RKO (cell line): Measurements from ENCODE around the gene SLFN5.
"Not testable (repeated sequence)": the region's sequence is repeated elsewhere in the genome, so short reads cannot be mapped to it uniquely, and the experiment has no call there.

ENCODE experiments used
- DNase-seq: peaks from one replicate; pipeline ENCODE4 v3.0.0-alpha.2; 2016; ENCODE audit warnings: low spot score

Gene SLFN5

DNA sequence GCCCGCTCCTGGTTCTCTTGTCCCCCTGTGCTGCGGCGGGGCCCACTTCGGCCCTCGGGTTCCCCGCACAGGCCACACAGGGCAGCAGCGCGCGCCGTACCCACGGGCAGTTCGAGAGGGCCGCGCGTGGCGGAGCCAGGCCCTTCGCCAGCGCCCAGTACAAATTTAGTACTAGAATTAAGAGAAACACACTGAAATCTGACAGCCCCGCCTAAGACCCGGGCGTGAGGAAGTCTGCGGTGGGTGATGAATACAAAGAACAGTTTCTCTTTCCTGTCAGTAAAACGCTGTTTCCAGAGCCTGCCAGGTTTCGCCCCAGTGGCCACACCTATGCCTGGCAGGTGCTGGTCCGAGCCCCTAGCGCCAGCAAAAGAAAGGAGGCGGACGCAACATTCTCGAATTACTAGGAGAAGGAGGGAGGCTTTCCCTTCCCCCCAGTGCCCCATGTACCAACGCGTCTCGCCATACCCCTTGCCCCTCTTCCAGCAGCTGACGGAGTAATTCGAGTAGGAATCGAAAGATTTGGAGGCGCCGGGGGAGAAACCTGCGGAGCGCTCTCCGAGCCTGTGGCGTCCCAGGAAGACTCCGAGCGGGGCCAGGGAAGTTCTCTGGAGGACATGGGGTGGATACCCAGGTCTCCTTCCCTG, 591 bp upstream of the SLFN5 start:
- DNase-seq: peak; percentile 84

DNA sequence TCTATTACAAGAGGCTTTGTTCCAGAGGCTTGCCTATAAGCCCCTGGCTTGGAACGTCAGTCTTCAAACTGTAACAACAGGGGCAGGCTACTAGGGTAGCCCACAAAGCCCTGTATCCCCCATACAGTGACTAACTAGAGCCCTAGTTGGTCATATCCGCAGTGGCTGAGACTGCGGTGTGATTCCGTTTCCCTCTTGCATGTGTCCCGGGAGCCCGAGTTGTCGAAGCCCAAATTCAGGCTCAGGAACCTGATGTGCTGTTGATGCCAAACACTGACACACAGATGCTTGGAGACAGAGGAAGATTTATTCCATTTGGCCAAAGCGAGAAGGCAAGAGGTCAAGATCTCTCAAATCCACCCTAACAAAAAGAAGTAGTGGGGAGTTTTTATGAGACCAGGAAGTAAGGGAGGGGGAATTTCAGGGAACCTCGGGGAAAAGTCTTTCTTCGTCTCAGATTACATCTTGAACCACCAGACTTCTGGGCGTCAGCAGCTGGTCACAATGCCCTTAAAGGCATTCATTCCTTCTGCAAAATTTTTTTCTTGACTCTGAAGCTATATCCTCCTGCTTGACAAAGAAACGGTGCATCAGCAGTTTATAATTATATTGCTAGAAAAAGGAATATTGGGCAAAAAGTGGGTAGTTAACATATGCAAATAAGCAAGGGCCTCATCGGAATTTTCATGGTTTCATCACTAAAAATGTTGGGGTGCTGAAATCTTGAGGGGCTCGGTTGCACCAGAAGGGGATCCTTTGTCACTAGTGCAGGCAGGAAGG, 879 bp downstream of the SLFN5 start:
- peak; percentile 88 for DNase-seq

DNA sequence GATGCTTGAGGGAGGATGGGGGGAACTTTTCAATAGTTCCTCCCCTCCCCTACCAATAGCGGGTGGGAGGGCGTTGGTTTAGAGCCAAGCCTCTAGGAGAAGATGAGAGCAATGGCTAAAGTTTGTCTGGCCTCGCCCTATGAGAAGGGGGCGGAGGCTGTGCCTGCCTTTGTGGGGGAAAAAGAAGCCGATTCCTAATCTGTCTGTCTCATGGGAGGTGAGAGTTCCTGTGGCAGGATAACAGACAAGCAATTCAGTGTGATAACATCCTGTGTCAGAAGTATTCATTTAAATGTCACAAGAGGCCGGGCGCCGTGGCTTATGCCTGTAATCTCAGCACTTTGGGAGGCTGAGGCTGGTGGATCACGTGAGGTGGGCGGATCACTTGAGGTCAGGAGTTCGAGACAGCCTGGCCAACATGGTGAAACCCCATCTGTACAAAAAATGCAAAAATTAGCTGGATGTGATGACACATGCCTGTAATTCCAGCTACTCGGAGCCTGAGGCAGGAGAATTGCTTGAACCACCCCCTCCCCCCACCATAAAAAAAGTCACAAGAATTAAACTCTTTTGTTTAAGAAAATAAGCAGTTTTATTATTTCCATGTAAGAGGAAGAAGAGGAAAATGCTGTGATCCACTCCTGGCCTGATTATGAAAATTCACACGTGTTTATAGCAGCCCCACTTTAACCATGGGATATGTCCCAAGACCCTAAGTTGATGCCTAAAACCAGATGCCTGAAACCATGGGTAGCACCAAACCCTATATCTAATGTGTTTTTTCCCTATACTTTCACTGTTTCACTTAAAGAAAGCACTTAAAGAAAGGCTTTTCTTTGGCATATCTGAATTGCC, 1.7 kb downstream of the SLFN5 start:
- DNase-seq: peak; percentile 98

DNA sequence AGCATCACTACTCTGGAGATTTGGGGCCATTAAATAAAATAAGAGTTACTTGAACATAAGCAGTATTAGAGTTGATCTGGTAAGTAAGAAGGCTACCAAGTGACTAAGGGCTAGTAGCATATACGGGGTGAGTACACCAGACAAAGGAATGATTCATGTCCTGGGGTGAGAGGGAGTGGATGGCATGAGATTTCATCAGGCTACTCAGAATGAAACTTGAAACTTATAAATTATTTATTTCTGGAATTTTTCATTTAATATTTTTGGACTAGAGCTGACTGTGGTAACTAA, 2.3 kb downstream of the SLFN5 start:
- DNase-seq: peak; percentile 96

DNA sequence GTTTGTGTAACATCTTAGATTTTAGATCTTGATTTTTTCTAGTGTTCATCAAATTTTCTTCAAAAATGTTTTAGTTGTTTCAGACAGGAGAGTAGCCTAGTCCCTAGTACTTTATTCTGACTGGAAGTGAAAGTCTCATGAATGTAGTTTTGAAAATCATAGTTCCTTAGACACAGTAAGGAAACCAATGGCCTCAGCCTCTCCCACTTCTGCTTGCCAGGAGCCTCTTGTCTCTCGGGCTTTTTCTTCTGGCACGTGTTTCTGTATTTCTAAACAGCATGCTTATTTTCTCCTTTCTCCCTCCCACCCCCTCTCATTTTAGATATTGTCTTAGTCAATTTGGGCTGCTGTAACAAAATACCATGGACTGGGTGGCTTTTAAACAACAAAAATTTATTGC, 9.8 kb downstream of the SLFN5 start:
- no peak for DNase-seq

DNA sequence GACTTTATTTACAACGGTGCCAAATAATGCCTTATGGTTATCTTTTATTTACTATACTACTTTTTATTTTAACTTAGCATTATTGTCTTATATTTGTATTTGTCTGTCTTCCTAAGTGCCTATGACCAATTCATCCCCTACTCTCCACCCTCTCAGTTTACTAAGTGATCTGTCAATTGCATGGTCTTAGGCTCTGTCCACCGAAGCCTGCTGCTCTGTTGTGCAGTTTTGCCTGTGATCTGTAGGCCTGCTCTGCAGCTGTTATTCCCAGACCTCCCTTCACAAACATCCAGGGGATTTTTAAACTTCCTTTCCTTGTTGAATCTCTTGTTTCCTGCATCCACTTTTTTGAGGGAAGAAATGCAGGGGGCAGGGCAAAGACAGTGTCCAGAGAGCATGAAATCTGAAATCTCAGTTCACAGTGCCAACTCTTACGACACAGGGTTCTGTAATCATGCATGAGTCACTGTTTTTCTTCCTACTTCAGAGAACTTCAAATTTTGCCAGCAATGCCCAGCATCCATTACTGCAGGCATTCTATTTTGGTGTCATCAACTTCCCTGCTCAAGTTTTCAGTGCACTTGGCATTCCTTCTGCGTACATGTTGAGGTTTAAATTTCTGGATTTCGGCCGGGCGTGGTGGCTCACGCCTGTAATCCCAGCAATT, 11.4 kb downstream of the SLFN5 start:
- DNase-seq: peak; percentile 75

DNA sequence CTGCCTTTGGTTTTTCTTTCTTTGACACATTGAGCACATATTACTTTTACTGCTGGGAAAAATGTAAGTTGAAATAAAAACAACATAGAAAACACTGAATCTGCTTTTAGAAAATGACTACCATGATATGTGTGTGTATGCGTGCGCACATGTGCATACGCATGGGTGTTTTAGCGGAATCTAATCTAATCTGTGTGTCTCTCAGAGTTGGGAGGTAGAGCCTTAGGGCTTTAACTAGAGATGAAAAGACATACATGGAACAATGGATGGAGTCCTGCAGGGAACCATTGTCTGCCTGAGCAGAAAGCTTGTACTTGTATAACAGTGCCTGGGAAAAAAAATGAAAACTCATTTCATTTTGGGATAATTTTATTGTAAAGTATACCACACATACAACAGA, 12.4 kb downstream of the SLFN5 start:
- DNase-seq: no peak

DNA sequence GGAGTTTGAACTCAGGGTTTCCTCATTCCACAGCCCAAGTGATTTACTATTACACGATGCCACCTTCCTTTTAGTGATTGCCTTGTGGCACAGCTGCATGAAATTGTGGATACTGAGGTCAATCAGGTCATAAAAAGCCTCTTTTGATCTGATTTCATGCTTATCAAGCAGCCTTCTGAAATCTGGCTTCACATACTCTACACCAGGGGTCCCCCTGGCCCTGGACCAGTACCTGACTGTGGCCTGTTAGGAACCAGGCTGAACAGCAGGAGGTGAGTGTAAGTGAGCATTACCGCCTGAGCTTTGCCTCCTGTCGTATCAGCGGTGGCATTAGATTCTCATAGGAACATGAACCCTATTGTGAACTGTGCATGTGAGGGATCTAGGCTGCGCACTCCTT, 13.8 kb downstream of the SLFN5 start:
- DNase-seq: no peak

DNA sequence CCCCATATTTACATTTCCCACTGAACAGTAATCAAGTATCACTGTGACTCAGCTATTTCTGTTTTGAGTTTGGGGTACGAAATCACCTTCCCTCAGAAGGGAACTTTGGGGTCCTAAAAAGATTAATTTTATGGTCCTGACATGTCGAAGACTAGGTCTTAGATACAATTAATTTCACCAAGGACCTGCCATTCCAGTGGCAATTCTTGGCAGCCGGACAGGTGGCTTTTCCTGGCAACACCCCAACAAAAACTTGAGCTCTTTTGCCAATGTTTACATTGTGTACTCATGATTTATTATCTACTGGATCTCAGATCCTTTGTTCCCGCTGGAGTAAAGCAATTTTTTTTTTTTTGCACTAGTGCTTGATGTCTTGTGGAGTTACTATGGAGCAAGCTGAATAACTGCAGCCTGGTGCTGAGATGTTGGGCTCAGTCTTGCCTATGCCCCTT, 14.4 kb downstream of the SLFN5 start:
- DNase-seq: no peak

DNA sequence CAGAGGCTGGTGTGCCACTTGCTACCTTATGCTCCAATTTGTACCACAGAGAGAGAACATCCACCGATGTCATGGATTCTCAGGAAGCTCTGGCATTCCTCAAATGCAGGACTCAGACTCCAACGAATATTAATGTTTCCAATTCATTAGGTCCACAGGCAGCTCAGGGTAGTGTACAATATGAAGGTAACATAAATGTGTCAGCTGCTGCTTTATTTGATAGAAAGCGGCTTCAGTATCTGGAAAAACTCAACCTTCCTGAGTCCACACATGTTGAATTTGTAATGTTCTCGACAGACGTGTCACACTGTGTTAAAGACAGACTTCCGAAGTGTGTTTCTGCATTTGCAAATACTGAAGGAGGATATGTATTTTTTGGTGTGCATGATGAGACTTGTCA, 16.1 kb downstream of the SLFN5 start:
- DNase-seq: no peak

DNA sequence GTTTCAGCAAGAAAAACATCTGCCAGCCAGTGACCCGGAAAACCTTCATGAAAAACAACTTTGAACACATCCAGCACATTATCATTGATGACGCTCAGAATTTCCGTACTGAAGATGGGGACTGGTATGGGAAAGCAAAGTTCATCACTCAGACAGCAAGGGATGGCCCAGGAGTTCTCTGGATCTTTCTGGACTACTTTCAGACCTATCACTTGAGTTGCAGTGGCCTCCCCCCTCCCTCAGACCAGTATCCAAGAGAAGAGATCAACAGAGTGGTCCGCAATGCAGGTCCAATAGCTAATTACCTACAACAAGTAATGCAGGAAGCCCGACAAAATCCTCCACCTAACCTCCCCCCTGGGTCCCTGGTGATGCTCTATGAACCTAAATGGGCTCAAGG, 22.2 kb downstream of the SLFN5 start:
- no peak for DNase-seq

DNA sequence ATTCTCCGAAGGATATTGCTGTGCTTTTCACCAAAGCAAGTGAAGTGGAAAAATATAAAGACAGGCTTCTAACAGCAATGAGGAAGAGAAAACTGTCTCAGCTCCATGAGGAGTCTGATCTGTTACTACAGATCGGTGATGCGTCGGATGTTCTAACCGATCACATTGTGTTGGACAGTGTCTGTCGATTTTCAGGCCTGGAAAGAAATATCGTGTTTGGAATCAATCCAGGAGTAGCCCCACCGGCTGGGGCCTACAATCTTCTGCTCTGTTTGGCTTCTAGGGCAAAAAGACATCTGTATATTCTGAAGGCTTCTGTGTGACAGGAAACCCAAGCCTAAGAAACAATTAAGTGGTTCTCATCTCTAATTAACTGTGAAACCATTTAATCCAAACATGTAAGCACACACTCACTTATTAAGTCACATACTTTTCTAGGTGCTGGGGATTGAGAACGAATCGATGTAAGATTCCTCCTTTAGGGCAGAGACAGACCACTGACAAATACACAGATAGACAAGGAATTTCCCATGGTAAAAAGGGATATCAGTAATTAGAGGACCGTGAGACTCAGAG, 22.8 kb downstream of the SLFN5 start:
- no peak for DNase-seq

DNA sequence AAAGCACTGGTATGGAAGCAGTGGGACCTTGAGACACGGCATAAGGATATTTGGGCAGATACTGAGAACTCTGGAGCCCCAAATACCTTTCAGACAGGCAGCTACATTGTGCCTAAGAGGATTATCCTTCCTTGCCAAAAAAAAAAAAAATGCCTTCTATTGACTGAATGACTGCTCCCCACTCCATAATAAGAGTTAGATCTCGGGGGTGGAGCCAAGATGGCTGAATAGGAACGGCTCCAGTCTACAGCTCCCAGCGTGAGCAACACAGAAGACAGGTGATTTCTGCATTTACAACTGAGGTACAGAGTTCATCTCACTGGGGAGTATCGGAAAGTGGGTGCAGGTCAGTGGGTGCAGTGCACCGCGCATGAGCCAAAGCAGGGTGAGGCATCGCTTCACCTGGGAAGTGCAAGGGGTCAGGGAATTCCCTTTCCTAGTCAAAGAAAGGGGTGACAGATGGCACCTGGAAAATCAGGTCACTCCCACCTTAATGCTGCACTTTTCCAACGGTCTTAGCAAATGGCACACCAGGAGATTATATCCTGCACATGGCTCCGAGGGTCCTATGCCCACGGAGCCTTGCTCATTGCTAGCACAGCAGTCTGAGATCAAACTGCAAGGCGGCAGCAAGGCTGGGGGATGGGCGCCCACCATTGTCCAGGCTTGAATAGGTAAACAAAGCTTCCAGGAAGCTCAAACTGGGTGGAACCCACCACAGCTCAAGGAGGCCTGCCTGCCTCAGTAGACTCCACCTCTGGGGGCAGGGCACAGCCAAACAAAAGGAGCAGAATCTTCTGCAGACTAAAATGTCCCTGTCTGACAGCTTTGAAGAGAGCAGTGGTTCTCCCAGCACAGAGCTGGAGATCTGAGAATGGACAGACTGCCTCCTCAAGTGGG, 31.5 kb downstream of the SLFN5 start:
- DNase-seq: not testable (repeated sequence)

DNA sequence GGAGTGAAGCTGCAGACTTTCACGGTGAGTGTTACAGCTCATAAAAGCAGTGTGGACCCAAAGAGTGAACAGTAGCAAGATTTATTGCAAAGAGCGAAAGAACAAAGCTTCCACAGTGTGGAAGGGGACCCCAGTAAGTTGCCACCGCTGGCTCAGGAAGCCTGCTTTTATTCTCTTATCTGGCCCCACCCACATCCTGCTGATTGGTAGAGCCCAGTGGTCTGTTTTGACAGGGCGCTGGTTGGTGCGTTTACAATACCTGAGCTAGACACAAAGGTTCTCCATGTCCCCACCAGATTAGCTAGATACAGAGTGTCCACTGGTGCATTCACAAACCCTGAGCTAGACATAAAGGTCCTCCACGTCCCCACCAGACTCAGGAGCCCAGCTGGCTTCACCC, 35.6 kb downstream of the SLFN5 start:
- DNase-seq: not testable (repeated sequence)

DNA sequence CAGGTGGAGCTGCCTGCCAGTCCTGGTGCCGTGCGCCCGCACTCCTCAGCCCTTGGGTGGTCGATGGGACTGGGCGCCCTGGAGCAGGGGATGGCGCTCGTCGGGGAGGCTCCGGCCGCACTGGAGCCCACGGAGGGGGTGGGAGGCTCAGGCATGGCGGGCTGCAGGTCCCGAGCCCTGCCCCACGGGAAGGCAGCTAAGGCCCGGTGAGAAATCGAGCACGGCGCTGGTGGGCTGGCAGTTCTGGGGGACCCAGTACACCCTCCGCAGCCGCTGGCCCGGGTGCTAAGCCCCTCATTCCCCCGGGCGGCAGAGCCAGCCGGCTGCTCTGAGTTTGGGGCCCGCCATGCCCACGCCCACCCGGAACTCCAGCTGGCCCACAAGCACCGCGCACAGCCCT, 36.0 kb downstream of the SLFN5 start:
- not testable (repeated sequence) for DNase-seq

DNA sequence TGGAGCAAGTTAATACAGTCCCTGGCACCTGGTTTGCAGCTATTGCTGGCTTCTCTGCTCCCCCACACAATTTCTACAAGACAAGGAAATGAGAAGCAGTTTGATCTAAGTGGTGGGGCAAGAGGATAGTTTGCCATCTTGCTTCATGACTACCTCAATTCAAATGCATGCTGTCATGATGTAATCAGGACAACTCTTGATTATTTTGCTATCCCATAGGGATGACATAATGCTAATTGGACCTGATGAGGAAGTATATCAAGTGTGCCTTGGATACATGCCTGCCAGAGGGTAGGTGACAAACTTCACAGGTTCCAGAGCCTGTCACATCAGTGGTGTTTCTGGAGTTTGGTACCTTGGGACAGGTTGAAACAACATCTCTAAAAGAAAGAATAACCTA, 40.9 kb downstream of the SLFN5 start:
- DNase-seq: no peak

DNA sequence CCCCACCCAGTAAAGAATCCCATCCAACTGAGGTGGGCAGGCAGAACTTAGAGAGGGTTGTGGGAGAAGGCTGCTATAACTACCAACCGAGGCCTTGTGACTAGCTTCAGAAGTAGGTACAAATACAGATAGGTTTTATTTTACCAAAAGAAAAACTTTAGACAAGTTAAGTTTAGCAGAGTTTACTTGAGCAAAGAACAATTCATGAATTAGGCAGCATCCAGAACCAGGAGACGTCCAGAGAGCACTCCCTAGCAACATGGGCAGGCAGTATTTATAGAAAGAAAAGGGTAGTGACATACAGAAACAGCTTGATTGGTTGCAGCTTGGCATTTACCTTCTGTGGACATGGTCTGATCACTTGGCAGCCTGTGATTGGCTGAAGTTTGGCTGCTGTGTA, 42.1 kb downstream of the SLFN5 start:
- no peak for DNase-seq

DNA sequence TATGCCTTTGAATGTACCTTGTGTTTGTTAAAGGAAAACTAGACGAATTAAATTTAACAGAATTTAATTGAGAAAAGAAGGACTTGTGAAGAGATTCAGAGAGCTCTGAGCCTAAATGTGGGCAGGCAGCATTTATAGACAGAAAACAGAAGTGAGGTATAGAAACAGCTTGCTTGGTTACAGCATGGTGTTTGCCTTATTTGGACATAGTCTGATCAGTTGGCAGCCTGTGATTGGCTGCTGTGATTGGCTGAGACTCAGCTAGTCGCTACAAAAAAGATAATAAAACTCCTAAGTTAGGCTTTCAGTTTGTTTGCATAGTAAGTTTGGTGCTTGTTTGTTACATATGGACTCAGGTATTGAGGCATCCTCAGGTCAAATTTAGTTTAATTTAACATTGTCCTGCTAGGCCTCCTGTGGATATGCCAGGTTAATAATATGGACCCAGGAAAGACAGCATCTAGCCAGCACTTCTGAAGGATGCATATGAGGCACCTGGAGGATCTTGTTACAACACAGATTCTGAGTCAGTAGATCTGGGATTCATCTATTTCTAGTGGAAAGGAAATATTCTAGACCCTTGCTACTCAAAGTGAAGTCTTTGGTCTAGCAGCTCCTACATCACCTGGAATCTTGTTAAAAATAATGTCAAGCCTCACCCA, 43.4 kb downstream of the SLFN5 start:
- no peak for DNase-seq

DNA sequence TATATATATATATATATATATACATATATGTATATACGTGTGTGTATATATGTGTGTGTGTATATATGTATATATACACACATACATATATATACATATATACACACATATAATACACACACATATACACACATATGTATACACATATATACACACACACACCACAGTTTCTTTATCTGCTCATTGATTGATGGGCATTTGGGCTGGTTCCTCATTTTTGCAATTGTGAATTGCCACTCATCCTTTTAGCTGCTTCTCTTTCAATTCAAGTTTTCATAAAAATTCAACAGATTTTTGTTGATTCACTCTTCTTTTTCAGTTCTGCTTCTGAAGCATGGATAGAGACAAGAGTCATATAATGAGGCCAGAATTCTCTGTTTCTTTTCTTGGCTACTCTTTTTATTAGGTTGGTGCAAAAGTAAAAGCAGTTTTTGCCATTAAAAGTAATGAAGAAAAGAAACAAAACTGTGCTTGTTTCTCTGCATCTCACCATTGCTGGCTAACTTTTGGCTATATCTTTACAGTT, 44.5 kb downstream of the SLFN5 start:
- DNase-seq: no peak

DNA sequence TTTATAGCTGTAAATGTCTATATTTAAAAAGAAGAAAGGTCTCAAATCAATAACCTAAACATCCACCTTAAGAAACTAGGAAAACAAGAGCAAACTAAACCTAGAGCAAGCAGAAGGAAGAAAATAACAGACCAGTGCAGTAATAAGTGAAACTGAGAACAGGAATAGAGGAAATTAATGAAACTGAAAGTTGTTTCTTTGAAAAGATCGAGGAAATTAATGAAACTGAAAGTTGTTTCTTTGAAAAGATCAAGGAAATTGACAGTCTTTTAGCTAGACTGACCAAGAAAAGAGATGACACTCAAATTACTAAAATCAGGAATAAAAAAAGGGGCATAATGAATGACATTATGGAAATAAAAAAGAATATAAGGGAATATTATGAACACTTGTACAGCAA, 46.4 kb downstream of the SLFN5 start:
- DNase-seq: no peak
